Measurements from ENCODE around the gene SOX14.

- no peak for TF ChIP-seq NANOG (IDR thresholded peaks at IDR 0.05; ENCODE audit: borderline replicate concordance)
- no peak for TF ChIP-seq CTCF (conservative IDR thresholded peaks at IDR 0.05; ENCODE audit: low read depth in 2 of 2)
- TF ChIP-seq POLR2AphosphoS5 (IDR thresholded peaks at IDR 0.05; ENCODE audit: low read depth) = no peak
- TF ChIP-seq EZH2 (IDR thresholded peaks at IDR 0.05; ENCODE audit: low read depth, unreplicated experiment) = peak; percentile 87
- TF ChIP-seq ZNF331 (CRISPR knock-in tag; IDR thresholded peaks at IDR 0.05; ENCODE audit: low read depth) = no peak
- no peak for TF ChIP-seq EZH2phosphoT487 (IDR thresholded peaks at IDR 0.05; ENCODE audit: unreplicated experiment)
- TF ChIP-seq ZNF462 (CRISPR knock-in tag; IDR thresholded peaks at IDR 0.05) = no peak
- no peak for TF ChIP-seq STAT1 (IDR thresholded peaks at IDR 0.05; ENCODE audit: unreplicated experiment)
- no peak for TF ChIP-seq CREB1 (CRISPR knock-in tag; IDR thresholded peaks at IDR 0.05; ENCODE audit: low read depth)
- TF ChIP-seq ZNF114 (CRISPR knock-in tag; IDR thresholded peaks at IDR 0.05) = no peak
- TF ChIP-seq ETS1 (IDR thresholded peaks at IDR 0.05) = no peak
Measured at GRCh38 chr3:137766041-137766875, 2.1 kb downstream of the SOX14 start.

Data from GM23338 (cell line).